Adipocyte (in vitro differentiated cells): Measurements from ENCODE around the gene DGKG.

ENCODE experiments used
- DNase-seq: peaks from one replicate; pipeline ENCODE4 v3.0.0-alpha.2; 2015; ENCODE audit warnings: low read depth
- H3K27me3 ChIP-seq: replicated peaks from 2 replicates; pipeline ENCODE4 v1.7.0; 2013; ENCODE audit warnings: mild to moderate bottlenecking, low read length, moderate library complexity; ENCODE audit not compliant: control insufficient read depth, insufficient read depth
- H3K36me3 ChIP-seq: 2 replicates; pipeline ENCODE4 v1.7.0; 2013; ENCODE audit warnings: low read length, mild to moderate bottlenecking, moderate library complexity; ENCODE audit not compliant: control insufficient read depth, insufficient read depth, severe bottlenecking
- H3K4me1 ChIP-seq: 2 replicates; pipeline ENCODE4 v1.7.0; 2013; ENCODE audit warnings: mild to moderate bottlenecking, low read length, moderate library complexity; ENCODE audit not compliant: control insufficient read depth, insufficient read depth
- H3K4me3 ChIP-seq: 2 replicates; pipeline ENCODE4 v1.7.0; 2013; ENCODE audit warnings: mild to moderate bottlenecking, low read length, moderate library complexity
- H3K9ac ChIP-seq: 2 replicates; pipeline ENCODE4 v1.7.0; 2013; ENCODE audit warnings: mild to moderate bottlenecking, low read length, moderate library complexity
- H3K9me3 ChIP-seq: 2 replicates; pipeline ENCODE4 v1.7.0; 2013; ENCODE audit warnings: mild to moderate bottlenecking, low read length, moderate library complexity; ENCODE audit not compliant: control insufficient read depth

DGKG gene

DNA sequence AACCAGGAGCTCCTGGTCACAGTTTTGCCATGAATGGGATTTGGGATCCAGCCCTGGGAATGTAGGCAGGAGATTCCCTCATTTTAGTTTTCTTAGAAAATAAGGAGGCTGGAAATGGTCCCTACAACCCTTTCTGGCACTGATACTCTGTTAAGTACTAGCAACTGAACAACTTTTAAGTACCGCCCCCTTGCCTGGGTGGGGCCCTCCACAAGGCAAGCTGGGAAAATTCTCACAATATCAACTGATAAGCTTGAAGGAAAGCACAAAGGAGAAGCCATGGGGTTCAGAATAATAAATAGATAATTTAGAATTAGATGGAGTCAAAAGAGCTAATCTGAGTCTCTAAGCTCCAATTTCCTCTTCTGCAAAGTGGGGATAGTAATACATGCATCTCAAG is 4.2 kb upstream of the DGKG start:
- H3K4me1 ChIP-seq = peaks cover 14% of the 10 kb centered on the region
- H3K9me3 ChIP-seq = no peaks in the 10 kb centered on the region
- H3K36me3 ChIP-seq = no peaks in the 10 kb centered on the region
- peaks cover 91% of the 10 kb centered on the region for H3K27me3 ChIP-seq
- H3K4me3 ChIP-seq = no peak overlapping the region
- no peak for DNase-seq
- no peak overlapping the region for H3K9ac ChIP-seq

DNA sequence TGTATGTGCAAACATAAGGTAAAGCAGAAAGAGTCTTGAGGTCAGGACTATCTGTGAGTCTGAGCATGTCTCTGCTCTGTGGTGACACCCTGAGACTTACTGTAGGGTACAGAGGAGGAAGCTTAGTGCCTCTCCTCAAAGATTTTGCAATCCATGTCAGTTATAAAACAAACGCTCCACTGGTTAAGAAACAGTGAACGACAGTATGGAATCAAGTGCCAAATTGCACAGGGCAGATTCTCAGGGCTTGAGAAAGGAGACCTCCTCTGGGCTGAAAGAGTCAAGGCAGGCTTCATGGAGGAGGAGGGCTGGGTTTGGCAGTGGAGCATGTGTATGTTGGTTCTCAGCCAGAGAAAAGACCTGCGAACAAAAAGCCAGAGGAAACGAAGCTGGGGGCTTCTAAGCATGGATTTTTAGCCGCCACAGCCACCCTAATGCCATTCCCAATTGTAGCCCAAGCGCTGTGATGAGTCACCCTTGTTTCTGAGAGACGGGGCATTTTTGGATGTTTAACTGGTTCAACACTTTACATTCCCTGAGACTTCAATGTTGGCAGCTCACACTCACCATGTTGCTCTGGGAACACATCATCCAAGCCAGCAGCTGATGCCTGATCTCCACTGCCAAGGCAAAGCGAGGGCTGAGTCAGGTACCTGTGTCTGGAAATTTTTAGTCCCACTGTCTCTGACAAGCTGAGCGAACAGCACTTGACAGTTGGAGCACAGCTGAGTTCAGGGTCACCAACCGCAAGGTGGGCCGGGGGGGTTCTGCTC is 3.4 kb upstream of the DGKG start:
- no peak for DNase-seq
- Histone ChIP-seq H3K4me1 (peaks cover 17% of the 10 kb centered on the region), H3K9ac (no peak overlapping the region), H3K9me3 (no peaks in the 10 kb centered on the region), H3K36me3 (no peaks in the 10 kb centered on the region), H3K4me3 (no peak overlapping the region), H3K27me3 (peaks cover 96% of the 10 kb centered on the region)

DNA sequence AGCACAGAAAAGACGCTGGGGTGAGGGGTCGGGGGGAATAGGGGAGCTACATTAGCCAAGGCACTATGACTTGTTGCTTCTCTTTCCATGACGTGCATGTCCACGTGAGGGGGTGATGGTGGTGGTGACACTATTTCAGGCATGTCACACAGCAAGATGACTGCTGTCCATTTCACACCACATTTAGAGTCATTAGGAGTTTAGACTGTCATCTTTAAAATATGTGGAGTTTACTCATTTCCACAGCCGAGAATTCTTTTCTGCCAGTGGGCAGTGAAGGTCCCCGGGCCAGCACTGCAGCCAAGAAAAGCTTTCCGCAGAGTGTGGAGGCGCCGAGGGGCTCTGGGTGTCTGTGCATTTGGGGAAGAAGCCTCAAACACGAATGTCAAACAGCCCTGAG is 954 bp upstream of the DGKG start:
- DNase-seq = no peak
- Histone ChIP-seq H3K9me3 (no peaks in the 10 kb centered on the region), H3K36me3 (no peaks in the 10 kb centered on the region), H3K4me1 (peaks cover 22% of the 10 kb centered on the region), H3K27me3 (peaks cover 75% of the 10 kb centered on the region), H3K9ac (no peak overlapping the region), H3K4me3 (no peak overlapping the region)

DNA sequence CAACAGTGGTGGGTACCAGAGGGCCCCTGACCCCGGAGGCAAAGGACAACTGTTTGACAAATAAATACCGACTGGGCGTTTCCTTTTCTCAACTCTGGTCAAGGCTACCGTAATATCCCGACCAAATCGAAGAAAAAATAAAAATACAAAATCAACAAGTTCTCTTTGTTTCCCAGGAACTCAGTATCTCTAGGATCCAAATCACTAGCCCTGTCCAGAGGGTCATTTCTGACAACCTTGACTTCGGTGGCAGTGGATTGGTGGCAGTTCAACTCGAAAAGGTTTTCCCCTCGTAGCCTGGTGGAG is 456 bp upstream of the DGKG start:
- Histone ChIP-seq H3K9me3 (no peaks in the 10 kb centered on the region), H3K9ac (no peak overlapping the region), H3K27me3 (peaks cover 72% of the 10 kb centered on the region), H3K4me3 (peak overlapping the region; percentile 71), H3K36me3 (no peaks in the 10 kb centered on the region), H3K4me1 (peaks cover 22% of the 10 kb centered on the region)
- DNase-seq = no peak

DNA sequence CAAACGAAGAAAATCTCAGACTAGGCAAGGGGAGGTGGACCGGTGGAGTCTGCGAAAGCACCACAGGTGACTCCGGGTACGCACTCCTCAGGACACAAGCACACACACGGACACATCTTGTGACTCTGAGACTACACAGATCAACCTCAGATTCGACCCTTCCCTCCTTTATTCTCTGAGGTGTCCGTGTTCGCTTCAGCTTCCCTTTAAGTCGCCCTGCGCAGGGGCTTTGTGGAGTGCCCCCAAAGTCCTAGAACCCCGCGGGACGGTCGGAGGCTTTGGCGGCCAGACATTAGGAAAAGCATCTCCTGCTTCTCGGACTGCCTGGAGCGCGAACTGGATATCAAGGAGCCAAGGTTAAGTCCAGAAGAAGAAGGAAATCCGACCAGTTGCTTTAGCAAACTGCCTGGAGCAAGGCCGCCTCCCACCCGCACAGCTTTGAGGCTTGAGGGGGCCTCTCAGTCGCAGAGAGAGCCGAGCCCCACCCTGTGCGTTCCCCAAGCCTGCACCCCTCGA is 730 bp downstream of the DGKG start:
- DNase-seq = no peak
- no peaks in the 10 kb centered on the region for H3K9me3 ChIP-seq
- H3K4me1 ChIP-seq = peaks cover 22% of the 10 kb centered on the region
- no peak overlapping the region for H3K9ac ChIP-seq
- H3K4me3 ChIP-seq = peak overlapping the region; percentile 71
- no peaks in the 10 kb centered on the region for H3K36me3 ChIP-seq
- peaks cover 60% of the 10 kb centered on the region for H3K27me3 ChIP-seq

DNA sequence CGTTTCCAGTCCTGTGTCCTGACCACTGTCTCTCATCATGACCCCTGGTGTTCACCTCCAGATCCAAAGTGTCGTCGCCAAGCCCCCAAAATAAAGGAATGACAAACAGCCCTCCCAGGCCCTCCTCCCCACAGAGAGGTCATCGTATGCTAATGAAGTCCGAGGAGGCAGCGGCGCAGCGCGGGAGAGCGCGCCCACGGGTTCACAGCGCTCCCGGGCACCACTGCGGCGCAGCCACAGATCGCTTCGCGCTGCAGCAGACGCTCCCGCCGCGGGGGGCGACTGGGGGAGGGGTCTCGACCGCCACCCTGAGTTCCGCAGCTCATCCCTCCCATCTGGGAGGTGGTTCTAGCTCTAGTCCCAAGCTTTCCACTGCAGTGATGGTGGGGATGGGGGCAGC is 1.3 kb downstream of the DGKG start:
- DNase-seq = no peak

DNA sequence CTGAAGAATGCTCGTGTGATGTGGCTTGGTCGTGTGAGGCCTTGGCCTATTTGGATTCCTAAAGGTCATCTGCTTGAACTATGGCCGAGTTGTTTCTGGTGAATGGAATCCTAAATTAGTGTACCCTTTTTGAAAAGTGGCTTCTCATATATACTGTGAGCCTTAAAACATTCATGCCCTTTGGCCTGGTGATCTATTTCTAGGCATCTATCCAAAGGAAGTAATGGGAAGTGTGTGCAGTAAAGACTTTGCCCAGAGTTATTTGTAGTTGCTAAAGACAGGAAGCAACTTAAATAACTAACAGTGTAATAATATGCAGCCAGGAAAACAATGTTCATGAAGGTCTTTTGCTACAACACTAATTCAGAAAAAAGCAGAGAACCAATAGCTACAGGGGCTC is 3.0 kb downstream of the DGKG start:
- Histone ChIP-seq H3K9ac (no peak overlapping the region), H3K27me3 (peaks cover 42% of the 10 kb centered on the region), H3K4me3 (no peak overlapping the region), H3K4me1 (peaks cover 22% of the 10 kb centered on the region), H3K36me3 (no peaks in the 10 kb centered on the region), H3K9me3 (no peaks in the 10 kb centered on the region)
- no peak for DNase-seq

More for the DNA sequence above, 1.3 kb downstream of the DGKG start:
- Histone ChIP-seq H3K4me1 (peaks cover 22% of the 10 kb centered on the region), H3K27me3 (peaks cover 56% of the 10 kb centered on the region), H3K36me3 (no peaks in the 10 kb centered on the region), H3K9ac (no peak overlapping the region), H3K4me3 (peak overlapping the region; percentile 71), H3K9me3 (no peaks in the 10 kb centered on the region)

DNA sequence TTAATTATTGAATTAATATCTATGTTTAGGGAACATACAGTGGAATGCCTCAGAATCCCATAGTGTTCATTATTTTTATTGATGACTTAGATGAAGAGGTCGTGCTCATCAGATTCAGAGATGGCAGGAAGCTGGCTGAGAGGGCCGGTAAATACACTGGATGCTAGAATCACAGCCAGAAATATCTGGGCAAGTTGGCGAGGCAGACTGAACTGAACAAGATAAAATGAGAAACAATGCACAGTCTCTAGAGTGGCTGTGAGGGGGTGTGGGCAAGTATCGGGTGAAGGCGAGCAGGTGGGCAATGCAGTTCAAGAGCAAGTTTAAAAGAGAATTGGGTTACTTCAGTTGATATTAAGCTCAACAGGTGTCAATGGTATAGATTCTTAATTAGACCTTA is 5.9 kb downstream of the DGKG start:
- no peak overlapping the region for H3K9ac ChIP-seq
- peaks cover 8% of the 10 kb centered on the region for H3K4me1 ChIP-seq
- DNase-seq = no peak
- no peaks in the 10 kb centered on the region for H3K36me3 ChIP-seq
- no peaks in the 10 kb centered on the region for H3K9me3 ChIP-seq
- H3K4me3 ChIP-seq = no peak overlapping the region
- peaks cover 20% of the 10 kb centered on the region for H3K27me3 ChIP-seq

DNA sequence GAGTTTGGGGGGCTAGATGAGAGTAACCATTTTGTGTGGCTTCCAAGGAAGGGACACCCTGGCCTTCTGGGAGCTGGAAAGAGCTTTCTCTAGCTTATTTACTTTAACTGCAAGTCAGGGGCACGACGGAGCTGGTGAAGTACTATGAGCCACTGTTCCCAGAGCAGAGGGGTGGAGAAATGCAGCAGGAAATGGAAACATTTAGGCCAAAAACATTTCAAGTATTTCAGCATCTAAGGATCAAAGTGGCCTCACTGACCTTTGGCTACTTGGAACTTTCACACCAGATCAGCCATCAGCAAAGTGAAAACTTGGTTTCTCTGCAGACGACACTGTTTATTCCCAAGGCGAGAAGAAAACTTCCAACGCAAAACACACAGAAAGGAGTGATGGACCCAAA is 7.9 kb downstream of the DGKG start:
- Histone ChIP-seq H3K9me3 (peaks cover 6% of the 10 kb centered on the region), H3K27me3 (peaks cover 13% of the 10 kb centered on the region), H3K4me1 (peaks cover 2% of the 10 kb centered on the region), H3K9ac (no peak overlapping the region), H3K4me3 (no peak overlapping the region), H3K36me3 (no peaks in the 10 kb centered on the region)
- DNase-seq = no peak

DNA sequence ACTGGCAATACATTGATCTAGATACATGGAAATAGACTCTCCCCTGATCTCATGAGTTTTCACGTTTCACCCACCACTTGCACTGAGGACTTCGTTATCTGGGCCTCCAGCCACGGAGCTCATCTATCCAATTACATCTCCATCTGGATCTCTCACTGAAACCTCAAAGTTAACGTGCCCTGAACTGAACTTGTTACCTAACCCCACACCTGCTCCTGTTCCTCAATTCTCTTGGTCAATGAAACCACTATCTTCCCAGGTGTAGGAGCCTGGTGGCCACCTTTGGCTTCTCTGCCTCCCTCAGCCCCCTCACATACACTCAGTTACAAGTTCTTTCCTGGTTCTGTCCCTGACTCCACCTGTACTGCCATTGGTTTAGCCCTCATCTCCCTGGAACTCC is 9.7 kb downstream of the DGKG start:
- no peak for DNase-seq
- Histone ChIP-seq H3K27me3 (peaks cover 9% of the 10 kb centered on the region), H3K9me3 (peaks cover 6% of the 10 kb centered on the region), H3K4me1 (no peaks in the 10 kb centered on the region), H3K4me3 (no peak overlapping the region), H3K9ac (no peak overlapping the region), H3K36me3 (no peaks in the 10 kb centered on the region)

DNA sequence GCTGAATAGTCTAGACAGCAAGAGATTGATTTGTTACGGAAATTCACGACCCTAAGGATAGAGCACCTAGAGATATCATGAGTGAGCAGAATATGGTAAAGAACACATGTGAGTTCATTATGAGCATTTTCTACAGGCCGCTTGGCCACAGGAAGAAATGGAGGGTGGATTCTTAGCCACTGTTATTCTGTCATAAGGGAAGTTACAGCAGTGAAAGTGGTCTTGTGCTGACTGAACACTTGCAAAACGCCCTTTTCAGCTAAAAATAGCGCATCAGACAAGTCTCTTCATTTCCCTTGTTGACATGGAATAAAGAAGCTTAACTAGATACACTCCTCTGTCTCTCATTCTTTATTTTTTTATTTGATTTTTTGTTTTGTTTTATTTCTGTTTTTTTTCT is 19.8 kb downstream of the DGKG start:
- Histone ChIP-seq H3K4me1 (no peaks in the 10 kb centered on the region), H3K9ac (no peak overlapping the region), H3K36me3 (no peaks in the 10 kb centered on the region), H3K9me3 (no peaks in the 10 kb centered on the region), H3K27me3 (no peaks in the 10 kb centered on the region), H3K4me3 (no peak overlapping the region)
- DNase-seq = no peak

DNA sequence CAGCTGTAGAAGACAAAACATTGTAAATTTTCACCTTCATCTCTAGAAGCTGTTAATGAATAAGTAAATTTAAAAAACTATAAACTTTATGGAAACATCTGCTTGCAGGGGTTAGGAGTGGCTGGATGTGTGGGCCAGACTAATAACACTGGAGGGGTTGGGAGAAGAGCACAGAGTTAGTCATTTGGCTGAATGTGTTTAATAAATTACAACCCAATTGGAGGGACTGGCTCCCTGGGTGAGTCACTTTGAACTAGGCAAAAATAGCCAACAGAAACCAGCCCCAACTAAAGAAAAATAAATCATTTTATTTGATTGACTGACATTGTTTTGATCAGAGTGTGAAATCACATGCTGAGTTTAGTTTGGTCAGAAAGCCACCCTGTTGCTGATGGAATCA is 21.8 kb downstream of the DGKG start:
- Histone ChIP-seq H3K9ac (no peak overlapping the region), H3K4me1 (no peaks in the 10 kb centered on the region), H3K27me3 (peaks cover 8% of the 10 kb centered on the region), H3K4me3 (no peak overlapping the region), H3K36me3 (no peaks in the 10 kb centered on the region), H3K9me3 (no peaks in the 10 kb centered on the region)
- no peak for DNase-seq
